Stimulated activated memory B cell treated with anti-CD40 and anti-IgM and Interleukin-4, amounts not matched to agents 10 μg/mL and 1 μg/mL and 100 μg/mL, for 72 hours (primary cell): ENCODE measurements around the gene XRCC1.
"Not testable (repeated sequence)": the region's sequence is repeated elsewhere in the genome, so short reads cannot be mapped to it uniquely, and the experiment has no call there.

ENCODE experiments used
- ATAC-seq: fragments of 150-1000 bp; cut with Tn5 transposase; 2 replicates; pipeline ENCODE4 v1.10.0; 2021
- H3K27ac Mint-ChIP-seq: one replicate; pipeline ENCODE4 v1.8.0; 2022; ENCODE audit warnings: mild to moderate bottlenecking, mixed read lengths
- H3K27me3 Mint-ChIP-seq: one replicate; pipeline ENCODE4 v1.8.0; 2022; ENCODE audit warnings: mixed read lengths
- H3K36me3 Mint-ChIP-seq: one replicate; pipeline ENCODE4 v1.8.0; 2022; ENCODE audit warnings: mixed read lengths
- H3K4me1 Mint-ChIP-seq: one replicate; pipeline ENCODE4 v1.8.0; 2022; ENCODE audit warnings: mixed read lengths
- H3K4me3 Mint-ChIP-seq: one replicate; pipeline ENCODE4 v1.8.0; 2022; ENCODE audit warnings: mild to moderate bottlenecking, moderate library complexity, mixed read lengths
- H3K9me3 Mint-ChIP-seq: one replicate; pipeline ENCODE4 v1.8.0; 2022; ENCODE audit warnings: mixed read lengths

Gene XRCC1

GRCh38 chr19:43526884-43527859 lies 48.2 kb downstream of the XRCC1 start, which contains the start of gene ETHE1:
ETHE1 (minus strand) TSS chr19:43527201; CDS start chr19:43527177, 24 bp downstream.
- H3K27ac Mint-ChIP-seq, result peak within 1 kb of the TSS; percentile 93

GRCh38 chr19:43525836-43526771 lies 49.2 kb downstream of the XRCC1 start:
- no peaks in the 10 kb centered on the region for H3K27me3 Mint-ChIP-seq
- H3K4me3 Mint-ChIP-seq, result peak overlapping the region; percentile 95
- ATAC-seq, result no peak
- peak overlapping the region; percentile 93 for H3K27ac Mint-ChIP-seq
- H3K4me1 Mint-ChIP-seq, result peaks cover 37% of the 10 kb centered on the region
- H3K9me3 Mint-ChIP-seq, result no peaks in the 10 kb centered on the region
- H3K36me3 Mint-ChIP-seq, result no peaks in the 10 kb centered on the region

More at GRCh38 chr19:43526884-43527859, 48.2 kb downstream of the XRCC1 start, which contains the start of gene ETHE1:
- Mint-ChIP-seq H3K36me3 (no peaks in the 10 kb centered on the region), H3K27me3 (no peaks in the 10 kb centered on the region), H3K9me3 (no peaks in the 10 kb centered on the region), H3K4me3 (peak within 1 kb of the TSS; percentile 95), H3K4me1 (peaks cover 38% of the 10 kb centered on the region)
- ATAC-seq, result peak; percentile 93

GRCh38 chr19:43524922-43525835 lies 50.1 kb downstream of the XRCC1 start:
- Mint-ChIP-seq H3K9me3 (no peaks in the 10 kb centered on the region), H3K27me3 (no peaks in the 10 kb centered on the region), H3K4me1 (peaks cover 37% of the 10 kb centered on the region), H3K4me3 (peak overlapping the region; percentile 95), H3K36me3 (no peaks in the 10 kb centered on the region), H3K27ac (peak overlapping the region; percentile 93)
- ATAC-seq, result peak; percentile 83

- not testable (repeated sequence) for H3K27me3 Mint-ChIP-seq, H3K4me3 Mint-ChIP-seq, H3K27ac Mint-ChIP-seq, H3K9me3 Mint-ChIP-seq, ATAC-seq, H3K36me3 Mint-ChIP-seq
- H3K4me1 Mint-ChIP-seq, result peaks cover 44% of the 10 kb centered on the region
Observed at GRCh38 chr19:43523696-43524095, 51.6 kb downstream of the XRCC1 start.

- Mint-ChIP-seq H3K36me3 (no peaks in the 10 kb centered on the region), H3K27me3 (no peaks in the 10 kb centered on the region), H3K27ac (no peak overlapping the region), H3K4me1 (peaks cover 49% of the 10 kb centered on the region), H3K9me3 (no peaks in the 10 kb centered on the region), H3K4me3 (no peak overlapping the region)
- no peak for ATAC-seq
Observed at GRCh38 chr19:43522929-43523328, 52.4 kb downstream of the XRCC1 start.

- Mint-ChIP-seq H3K4me1 (peaks cover 17% of the 10 kb centered on the region), H3K36me3 (peaks cover under 1% of the 10 kb centered on the region), H3K9me3 (no peaks in the 10 kb centered on the region), H3K27me3 (no peaks in the 10 kb centered on the region), H3K27ac (no peak overlapping the region), H3K4me3 (peak overlapping the region; percentile 16)
- peak; percentile 59 for ATAC-seq
Observed at GRCh38 chr19:43519436-43520088, 55.8 kb downstream of the XRCC1 start.

- H3K4me3 Mint-ChIP-seq, result peak overlapping the region; percentile 54
- H3K4me1 Mint-ChIP-seq, result peaks cover 14% of the 10 kb centered on the region
- H3K36me3 Mint-ChIP-seq, result peaks cover 10% of the 10 kb centered on the region
- no peak overlapping the region for H3K27ac Mint-ChIP-seq
- ATAC-seq, result no peak
- no peaks in the 10 kb centered on the region for H3K9me3 Mint-ChIP-seq
- no peaks in the 10 kb centered on the region for H3K27me3 Mint-ChIP-seq
Observed at GRCh38 chr19:43518051-43518450, 57.3 kb downstream of the XRCC1 start.

- H3K27ac Mint-ChIP-seq, H3K27me3 Mint-ChIP-seq, ATAC-seq, H3K4me3 Mint-ChIP-seq, H3K9me3 Mint-ChIP-seq, H3K4me1 Mint-ChIP-seq: not testable (repeated sequence)
- H3K36me3 Mint-ChIP-seq, result peaks cover 51% of the 10 kb centered on the region
Observed at GRCh38 chr19:43512399-43512798, 62.9 kb downstream of the XRCC1 start.

- Mint-ChIP-seq H3K4me1 (no peaks in the 10 kb centered on the region), H3K27ac (no peak overlapping the region), H3K27me3 (no peaks in the 10 kb centered on the region), H3K36me3 (peaks cover 51% of the 10 kb centered on the region), H3K9me3 (no peaks in the 10 kb centered on the region), H3K4me3 (no peak overlapping the region)
- ATAC-seq, result no peak
Observed at GRCh38 chr19:43511324-43511723, 64.0 kb downstream of the XRCC1 start.

- no peak overlapping the region for H3K4me3 Mint-ChIP-seq
- H3K4me1 Mint-ChIP-seq, result no peaks in the 10 kb centered on the region
- H3K36me3 Mint-ChIP-seq, result peaks cover 51% of the 10 kb centered on the region
- no peaks in the 10 kb centered on the region for H3K27me3 Mint-ChIP-seq
- no peak overlapping the region for H3K27ac Mint-ChIP-seq
- H3K9me3 Mint-ChIP-seq, result no peaks in the 10 kb centered on the region
- no peak for ATAC-seq
Observed at GRCh38 chr19:43510713-43511112, 64.6 kb downstream of the XRCC1 start.

GRCh38 chr19:43507880-43508279 lies 67.4 kb downstream of the XRCC1 start:
- Mint-ChIP-seq H3K9me3 (no peaks in the 10 kb centered on the region), H3K4me1 (peaks cover 24% of the 10 kb centered on the region), H3K27me3 (no peaks in the 10 kb centered on the region), H3K36me3 (peaks cover 44% of the 10 kb centered on the region), H3K4me3 (no peak overlapping the region), H3K27ac (no peak overlapping the region)
- no peak for ATAC-seq

GRCh38 chr19:43506629-43507028 lies 68.7 kb downstream of the XRCC1 start:
- Mint-ChIP-seq H3K9me3 (no peaks in the 10 kb centered on the region), H3K36me3 (peaks cover 33% of the 10 kb centered on the region), H3K4me1 (peaks cover 32% of the 10 kb centered on the region), H3K27ac (no peak overlapping the region), H3K4me3 (no peak overlapping the region), H3K27me3 (no peaks in the 10 kb centered on the region)
- ATAC-seq, result no peak

GRCh38 chr19:43505941-43506340 lies 69.4 kb downstream of the XRCC1 start:
- Mint-ChIP-seq H3K4me1 (peaks cover 32% of the 10 kb centered on the region), H3K27ac (peak overlapping the region; percentile 87), H3K36me3 (peaks cover 27% of the 10 kb centered on the region), H3K27me3 (no peaks in the 10 kb centered on the region), H3K4me3 (no peak overlapping the region), H3K9me3 (no peaks in the 10 kb centered on the region)
- ATAC-seq, result no peak

- Mint-ChIP-seq H3K27ac (peak overlapping the region; percentile 87), H3K27me3 (no peaks in the 10 kb centered on the region), H3K9me3 (no peaks in the 10 kb centered on the region), H3K4me3 (peak overlapping the region; percentile 55), H3K36me3 (peaks cover 22% of the 10 kb centered on the region), H3K4me1 (peaks cover 32% of the 10 kb centered on the region)
- no peak for ATAC-seq
Observed at GRCh38 chr19:43505186-43505456, 70.2 kb downstream of the XRCC1 start.
